KBM-7 (cell line): Measurements from ENCODE around the gene PRKG2.
"Not testable (repeated sequence)": the region's sequence is repeated elsewhere in the genome, so short reads cannot be mapped to it uniquely, and the experiment has no call there.

Experiments
- DNase-seq: peaks from one replicate; pipeline ENCODE4 v3.0.0-alpha.2; 2015
- in situ Hi-C: fragments of 300-500 bp; cut with MboI; formaldehyde crosslinking; loops from 2 replicates; pipeline ENCODE4 v1.14.3; 2020; ENCODE audit warnings: low sequenced_read_pairs, low pct_unique_long_range_greater_than_20kb, mixed read lengths

PRKG2 gene

DNA sequence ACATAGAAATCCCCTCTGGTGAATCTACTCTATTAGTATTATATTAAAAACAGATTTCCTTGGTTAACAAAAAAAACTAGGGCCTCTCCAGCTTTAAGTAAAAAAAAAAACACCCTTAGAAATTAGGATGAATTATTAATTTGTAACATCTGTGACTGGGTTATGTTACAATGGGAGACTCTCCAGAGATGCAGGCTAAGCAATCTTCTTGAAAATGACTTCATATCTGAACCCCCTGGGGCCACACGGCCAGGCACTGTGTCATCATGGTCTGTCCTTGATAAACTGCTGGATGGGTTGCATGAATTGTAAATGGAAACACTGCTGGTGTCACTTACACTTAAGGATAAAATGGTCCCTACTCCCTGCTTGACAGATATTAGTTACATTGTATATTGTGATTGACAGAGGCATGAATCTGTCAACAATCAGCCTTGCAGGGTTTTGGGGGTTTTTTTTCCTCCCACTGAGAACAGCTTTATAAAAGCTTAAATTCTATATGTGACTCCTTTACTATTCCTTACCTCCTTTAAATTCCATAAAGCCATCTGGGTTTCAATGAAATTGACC, 49.1 kb downstream of the PRKG2 start:
- no peak for DNase-seq
- in situ Hi-C loops, result no loop called here

DNA sequence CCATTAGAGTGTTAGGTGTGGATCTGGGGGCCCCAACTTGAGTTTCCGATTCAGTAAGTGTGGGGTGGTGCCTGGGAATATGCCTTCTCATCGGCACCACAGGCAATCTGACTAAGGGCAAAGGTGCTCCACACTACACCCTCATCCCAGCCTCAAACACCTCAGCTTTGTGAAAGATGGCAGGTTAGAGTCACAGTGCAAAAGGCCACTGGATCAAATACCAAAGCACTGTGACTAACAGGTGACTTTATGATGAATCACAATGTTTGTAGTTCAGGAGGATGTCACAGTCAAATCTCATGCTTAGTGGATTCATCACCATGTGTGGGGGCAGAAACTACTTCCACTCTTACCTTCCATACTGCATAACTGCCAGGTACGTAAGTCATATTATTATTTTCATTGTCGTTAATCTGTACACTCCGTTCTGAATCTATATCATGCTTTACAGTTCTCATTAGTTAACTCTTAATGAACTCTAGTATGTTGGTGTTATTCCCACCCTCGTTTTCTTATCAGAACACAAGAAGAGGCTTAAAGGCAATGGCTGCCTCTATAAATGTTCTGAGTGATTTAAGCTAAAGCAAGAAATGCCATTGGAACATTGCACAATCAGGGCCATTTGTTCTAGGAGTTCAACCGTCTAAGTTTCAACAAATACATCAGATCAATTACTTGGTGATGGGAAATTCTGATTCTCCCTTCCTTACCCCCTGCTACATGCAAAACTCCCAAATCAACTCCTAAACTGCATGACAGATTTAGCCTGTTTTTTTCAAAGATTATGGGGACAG, 50.2 kb downstream of the PRKG2 start:
- no peak for DNase-seq
- in situ Hi-C loops, result no loop called here

DNA sequence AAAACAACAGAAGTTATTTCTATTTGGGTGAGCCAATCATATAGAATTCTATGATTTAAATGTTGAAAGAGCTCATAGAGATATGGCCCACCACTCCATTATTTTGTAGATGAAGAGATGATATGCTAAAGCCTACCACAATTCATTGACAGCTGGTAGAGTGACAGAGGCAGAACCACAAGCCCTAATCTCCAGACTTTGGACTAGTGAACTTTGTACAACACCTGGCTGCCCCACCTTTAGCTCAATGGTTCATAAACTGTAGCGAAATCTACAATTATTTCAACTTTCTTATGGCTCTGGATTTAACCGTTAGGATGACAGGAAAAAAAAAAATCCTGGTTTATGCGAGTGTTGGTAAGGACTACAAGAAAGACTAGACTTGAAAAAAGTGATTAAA, 50.9 kb downstream of the PRKG2 start:
- in situ Hi-C loops, result no loop called here
- no peak for DNase-seq

DNA sequence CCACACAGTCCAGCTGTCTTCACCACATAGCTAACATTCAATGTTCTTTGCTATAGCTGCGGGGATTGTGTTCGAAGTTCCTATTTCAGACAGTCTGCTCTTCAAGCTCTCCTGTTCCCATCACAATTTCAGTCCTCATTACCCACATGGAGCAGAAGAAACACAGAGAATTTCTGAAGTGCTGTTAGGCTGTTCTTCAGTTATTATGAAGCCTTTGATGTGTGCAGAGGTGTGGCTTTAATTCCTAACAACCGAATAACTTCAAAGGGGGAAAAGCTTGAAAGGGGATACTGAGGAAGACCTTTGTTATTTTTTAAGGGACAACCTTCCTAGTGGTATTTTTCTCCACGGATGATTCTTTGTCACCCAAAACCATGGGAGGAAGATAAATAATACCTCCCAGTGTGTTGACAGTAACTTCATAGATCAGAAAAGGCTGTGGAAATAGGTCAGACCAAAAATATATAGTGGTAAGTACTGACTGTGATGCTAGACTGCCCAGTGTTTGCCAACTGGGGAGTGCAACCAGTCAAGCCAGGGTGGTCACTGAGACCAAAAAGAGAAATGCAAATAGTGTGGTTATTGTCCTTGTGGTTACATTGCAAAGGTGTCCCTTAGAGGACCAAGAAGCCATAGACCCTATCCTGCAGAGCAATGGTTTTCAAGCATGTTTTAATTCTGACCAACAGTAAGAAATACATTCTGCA, 52.1 kb downstream of the PRKG2 start:
- in situ Hi-C loops, result no loop called here
- no peak for DNase-seq

DNA sequence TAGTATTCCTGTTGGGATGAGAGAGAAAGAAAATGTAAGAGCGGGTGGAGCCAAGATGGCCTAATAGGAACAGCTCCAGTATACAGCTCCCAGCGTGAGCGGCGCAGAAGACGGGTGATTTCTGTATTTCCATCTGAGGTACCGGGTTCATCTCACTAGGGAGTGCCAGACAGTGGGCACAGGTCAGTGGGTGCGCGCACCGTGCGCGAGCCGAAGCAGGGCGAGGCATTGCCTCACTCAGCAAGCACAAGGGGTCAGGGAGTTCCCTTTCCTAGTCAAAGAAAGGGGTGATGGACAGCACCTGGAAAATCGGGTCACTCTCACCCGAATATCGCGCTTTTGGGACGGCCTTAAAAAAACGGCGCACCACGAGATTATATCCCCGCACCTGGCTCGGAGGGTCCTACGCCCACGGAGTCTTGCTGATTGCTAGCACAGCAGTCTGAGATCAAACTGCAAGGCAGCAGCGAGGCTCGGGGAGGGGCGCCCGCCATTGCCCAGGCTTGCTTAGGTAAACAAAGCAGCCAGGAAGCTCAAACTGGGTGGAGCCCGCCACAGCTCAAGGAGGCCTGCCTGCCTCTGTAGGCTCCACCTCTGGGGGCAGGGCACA, 61.2 kb downstream of the PRKG2 start:
- in situ Hi-C loops, DNase-seq: not testable (repeated sequence)

DNA sequence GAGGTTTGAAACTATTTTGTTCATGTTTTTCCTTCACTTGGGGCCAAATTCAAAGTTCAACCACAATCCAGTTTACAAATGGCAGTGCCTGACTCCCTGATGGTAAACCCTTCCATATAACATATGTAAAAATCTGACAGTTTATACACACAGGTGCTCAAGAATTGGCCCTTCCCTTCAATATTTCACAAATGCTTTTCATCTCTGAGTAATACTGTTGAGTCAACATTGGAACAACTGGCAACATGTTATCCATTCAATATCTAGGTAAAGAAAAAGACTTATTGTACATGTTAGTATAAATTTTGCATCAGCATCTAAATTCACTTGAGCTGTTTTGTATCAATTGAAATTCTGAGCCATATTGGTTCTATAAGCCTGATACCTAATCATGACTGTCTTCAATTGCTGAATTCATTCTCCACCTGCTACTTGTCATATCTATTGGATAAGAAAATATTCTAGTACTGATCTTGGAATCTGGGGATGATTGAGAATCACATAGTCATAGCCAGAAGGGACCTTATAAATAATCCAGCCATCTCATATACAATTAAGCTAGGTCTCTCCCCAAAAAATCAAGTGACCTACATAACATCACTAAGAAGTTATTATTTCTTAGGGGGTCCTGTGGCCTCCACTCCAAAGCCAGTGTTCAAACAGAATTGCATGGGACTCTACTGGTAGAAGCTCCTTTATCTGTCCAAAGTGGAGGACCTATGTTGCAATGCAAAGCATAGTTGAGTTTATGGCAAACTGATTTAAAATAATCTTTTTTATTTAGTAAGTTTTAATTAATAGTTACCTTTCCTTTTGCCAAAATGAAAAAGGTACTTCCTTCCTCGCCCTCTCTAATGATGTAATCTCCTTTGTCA, 61.9 kb downstream of the PRKG2 start:
- in situ Hi-C loops, result no loop called here
- DNase-seq, result no peak

DNA sequence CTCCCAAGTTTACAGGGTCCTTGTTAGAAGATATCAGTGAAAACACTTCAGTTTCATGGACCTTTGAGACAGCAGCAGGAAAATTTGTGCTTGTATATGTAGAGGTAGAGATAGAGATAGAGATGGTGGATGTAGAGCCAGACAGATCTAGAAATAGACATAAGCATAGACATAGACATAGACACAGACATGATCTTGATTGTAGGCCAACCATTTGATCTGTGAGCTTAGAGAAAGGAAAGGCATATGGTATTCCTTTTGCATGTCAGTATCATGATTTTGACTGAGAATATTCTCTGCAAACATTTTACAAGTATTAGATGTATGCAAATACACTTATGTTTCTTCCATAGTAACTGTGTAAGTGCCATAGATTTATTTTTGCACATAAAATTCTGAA, 65.0 kb downstream of the PRKG2 start:
- in situ Hi-C loops, result no loop called here
- no peak for DNase-seq

DNA sequence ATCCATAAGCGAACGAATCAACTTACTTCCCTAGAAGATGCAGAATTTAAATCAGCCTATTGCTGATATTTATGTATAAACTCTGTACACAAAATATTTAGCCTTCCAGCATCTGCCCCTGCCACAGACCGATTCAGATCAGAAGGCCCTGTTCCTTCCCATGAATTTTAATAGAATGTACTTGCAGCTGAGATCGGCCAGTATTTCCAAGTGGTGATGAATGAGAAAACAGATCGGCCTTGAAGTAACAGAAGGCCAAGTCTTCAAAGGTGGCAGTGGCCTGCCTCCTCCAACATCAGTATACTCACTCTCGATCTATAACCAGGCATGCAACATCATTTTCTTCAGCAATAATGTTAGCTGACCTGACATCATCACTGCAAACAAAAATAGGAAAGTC, 66.4 kb downstream of the PRKG2 start:
- no peak for DNase-seq
- in situ Hi-C loops, result no loop called here

DNA sequence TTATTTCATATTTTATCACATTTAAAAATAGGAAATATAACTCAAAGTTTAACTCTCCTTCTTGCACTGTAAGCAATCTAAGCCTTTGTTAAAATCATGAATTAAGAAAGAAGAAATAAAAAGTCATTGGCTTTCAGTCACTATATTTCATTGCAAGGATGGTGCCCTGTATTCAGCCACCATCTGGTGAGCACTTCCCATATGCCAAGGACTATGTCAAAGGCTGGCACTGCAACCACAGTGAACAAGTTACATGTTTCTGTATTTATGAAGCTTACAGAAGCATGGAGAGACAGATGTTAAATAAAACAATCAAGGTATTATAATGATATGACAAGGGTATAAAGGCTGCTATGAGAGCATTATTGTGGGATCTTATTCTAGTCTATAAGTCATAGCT, 68.6 kb downstream of the PRKG2 start:
- in situ Hi-C loops, result no loop called here
- no peak for DNase-seq

DNA sequence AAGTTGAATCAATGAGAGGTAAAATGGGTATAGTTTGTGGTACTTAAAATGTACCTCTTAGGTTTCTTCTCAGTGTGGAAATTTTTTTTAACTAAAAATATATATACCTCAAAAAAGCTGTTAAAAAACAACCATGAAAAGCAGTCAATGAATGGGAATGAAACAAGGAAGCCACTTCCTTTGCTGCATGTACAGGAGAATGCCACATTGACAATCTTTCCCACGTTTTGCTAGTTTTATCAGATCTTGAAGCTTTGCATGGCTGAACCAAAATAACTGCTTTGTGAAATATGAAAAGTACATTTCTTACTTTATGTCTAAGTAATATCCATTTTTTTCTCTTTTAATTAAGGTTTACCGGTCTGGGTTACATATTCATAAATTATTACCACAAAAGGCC, 71.8 kb downstream of the PRKG2 start:
- DNase-seq, result no peak
- in situ Hi-C loops, result no loop called here

DNA sequence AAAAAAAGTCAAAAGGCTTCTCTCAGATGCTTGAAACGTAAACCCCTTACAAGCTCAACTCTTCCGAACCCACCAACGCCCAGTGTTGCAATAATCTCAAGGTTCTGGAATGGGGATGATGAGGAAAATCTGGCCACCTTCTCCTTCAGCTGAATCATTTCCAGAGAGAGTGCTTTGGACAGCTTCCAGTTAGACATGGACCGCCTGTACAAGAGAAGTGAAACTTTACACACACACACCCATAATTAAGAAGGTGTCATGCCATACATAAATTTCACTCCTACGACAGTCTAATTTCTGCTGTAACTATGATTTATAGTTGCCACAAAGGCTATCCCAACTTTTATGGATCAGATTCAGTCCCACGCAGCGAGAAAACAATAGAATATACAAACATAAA, 72.3 kb downstream of the PRKG2 start:
- in situ Hi-C loops, result no loop called here
- no peak for DNase-seq

DNA sequence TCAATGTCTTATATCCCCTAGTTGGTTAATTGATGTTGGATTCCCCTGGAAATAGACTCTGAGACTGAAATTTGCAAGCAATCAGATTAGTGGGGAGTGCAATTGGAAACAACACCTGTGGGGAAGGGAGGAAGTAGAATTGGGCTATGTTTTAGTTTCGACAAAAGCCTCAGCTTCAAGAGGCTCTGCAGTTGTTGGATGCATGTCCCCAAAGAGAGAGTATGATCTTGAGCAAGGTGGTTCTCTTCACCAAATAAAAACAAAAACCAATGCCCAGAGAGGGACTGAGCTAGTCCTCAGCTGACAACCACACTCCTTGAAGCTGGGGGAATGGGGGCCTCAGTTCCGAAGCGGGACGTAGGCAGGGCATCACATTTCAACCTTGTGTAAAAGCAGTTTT, 77.1 kb downstream of the PRKG2 start:
- in situ Hi-C loops, result no loop called here
- DNase-seq, result no peak

DNA sequence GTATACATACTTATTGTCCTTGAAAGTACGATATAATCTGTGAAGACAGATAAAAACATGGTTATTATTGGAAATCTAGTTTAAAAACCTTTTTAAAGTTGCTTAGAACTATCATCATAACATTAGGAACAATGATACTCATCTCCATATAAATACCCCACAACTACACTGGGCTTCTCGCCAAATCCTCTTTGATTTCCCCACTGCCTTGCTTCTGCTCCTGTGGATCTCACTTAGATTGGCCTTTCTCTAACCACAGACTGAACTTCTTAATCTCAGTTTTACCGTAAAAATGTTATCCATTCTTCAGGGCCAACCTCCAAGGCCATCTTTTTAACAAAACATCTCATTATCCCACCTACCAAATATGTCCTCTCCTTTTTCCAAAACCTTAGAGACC, 77.6 kb downstream of the PRKG2 start:
- DNase-seq, result no peak
- in situ Hi-C loops, result no loop called here

DNA sequence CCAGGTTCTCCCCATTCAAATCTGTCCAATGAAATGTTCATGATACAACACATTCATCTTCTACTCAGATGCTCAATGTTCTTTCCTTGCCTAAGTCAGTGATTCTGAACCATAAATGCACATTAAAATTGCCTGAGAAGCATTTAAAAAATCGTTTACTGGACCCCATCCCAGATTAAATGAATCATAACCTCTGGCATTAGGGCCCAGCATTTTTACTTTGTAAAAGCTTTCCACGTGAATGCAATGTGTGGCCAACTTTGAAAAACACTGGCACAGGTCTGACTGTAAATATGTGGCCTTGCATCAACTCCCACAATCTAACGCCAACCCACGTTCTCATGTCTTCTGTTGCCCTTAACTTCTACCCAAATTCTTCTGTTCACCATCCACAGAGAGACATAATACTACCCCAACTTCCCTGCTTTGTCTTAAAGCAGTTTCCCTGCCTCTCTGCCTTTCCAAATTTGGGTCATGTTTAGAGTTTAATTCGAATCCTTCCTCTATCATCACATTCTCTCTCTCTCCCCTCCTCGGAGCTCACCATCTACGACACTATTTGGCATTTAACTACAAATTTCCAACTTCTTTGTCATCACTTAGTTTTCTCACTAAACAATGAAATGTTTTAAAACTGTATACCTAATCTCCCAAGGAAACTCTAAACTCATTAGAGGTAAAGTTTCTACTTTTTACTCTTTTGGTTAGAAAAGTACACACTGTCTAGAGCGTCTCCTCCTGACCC, 78.7 kb downstream of the PRKG2 start:
- in situ Hi-C loops, result no loop called here
- no peak for DNase-seq

DNA sequence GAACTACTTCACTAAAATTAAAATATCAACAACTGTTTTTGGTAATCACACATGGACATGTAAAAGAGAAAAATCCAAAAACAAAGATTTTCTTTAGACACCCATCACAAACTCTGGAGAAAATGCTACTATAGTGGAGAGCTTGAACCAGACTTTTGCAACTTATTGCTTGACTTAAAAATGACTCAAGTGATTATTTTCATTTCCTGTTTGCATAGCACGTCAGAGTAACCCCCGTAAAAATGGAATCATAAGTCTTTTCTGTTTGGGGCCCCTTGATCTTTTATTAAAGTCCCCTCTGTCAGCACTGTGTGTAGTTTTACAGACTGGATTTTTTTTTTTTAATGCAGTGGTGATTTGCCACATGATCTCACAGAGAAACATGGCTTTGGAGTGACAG, 79.5 kb downstream of the PRKG2 start:
- DNase-seq, result no peak
- in situ Hi-C loops, result no loop called here

DNA sequence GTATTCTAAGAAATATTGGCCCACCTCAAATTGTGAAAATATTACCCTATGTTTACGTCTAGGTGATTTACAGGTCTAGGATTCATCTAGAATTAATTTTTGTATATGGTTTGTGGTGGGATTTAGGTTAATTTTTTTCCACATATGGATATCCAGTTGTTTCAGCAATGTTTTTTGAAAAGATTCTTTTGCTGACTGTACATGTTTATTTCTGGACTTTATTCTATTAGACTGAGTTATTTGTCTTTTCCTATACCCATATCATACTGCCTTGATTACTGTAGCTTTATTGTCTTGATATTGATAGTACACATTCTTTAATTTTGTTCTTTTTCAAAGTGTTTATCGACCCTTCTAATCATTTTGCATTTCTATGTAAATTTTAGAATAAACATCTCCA, 83.5 kb downstream of the PRKG2 start:
- in situ Hi-C loops, result no loop called here
- DNase-seq, result no peak

DNA sequence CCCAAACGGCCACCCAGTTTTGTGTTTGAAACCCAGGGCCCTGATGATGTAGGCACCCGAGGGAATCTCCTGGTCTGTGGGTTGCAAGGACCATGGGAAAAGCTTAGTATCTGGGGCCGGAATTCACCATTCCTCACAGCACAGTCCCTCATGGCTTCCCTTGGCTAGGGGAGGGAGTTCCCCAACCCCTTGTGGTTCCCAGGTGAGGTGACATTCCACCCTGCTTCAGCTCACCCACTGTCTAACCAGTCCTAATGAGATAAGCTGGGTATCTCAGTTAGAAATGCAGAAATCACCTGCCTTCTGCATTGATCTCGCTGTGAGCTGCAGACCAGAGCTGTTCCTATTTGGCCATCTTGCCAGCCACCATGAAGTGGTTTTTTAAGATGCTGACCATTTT, 84.0 kb downstream of the PRKG2 start:
- in situ Hi-C loops, result no loop called here
- no peak for DNase-seq

DNA sequence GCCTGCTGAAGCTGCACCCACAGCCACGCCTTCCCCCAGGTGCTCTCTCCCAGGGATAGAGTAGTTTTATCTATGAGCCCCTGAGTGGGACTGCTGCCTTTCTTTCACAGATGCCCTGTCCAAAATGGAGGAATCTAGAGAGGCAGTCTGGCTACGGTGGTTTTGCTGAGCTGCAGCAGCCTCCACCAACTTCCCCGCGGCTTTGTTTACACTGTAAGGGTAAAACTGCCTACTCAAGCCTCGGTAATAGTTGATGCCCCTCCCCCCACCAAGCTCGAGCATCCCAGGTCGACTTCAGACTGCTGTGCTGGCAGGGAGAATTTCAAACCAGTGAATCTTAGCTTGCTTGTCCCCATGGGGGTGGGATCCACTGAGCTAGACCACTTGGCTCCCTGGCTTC, 84.5 kb downstream of the PRKG2 start:
- DNase-seq, result no peak
- in situ Hi-C loops, result no loop called here

DNA sequence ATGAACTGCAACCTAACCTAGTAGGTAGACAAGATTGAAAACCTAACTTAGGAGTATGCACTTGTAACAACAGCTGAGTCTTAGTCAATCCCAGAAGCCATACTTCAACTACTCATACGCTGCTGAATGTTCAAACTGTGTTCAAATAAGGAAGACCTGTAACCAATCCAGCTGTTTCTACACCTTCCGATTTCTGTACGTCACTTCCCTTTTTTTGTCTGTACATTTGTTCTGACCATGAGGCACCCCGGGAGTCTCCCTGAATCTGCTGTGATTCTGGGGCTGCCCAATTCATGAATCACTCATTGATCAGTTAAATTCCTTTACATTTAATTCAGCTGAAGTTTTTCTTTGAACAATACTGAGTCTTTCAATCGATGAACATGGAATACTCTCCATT, 95.0 kb downstream of the PRKG2 start:
- DNase-seq, result peak; percentile 13
- in situ Hi-C loops, result no loop called here
